Fibroblast of skin of back (primary cell): ENCODE measurements around the gene TGFA.

Experiments
- DNase-seq: peaks from one replicate; pipeline ENCODE4 v3.0.0-alpha.2; 2013

Gene TGFA

GRCh38 chr2:70412294-70413070, 141.1 kb downstream of the TGFA start:
- DNase-seq: no peak

DNA sequence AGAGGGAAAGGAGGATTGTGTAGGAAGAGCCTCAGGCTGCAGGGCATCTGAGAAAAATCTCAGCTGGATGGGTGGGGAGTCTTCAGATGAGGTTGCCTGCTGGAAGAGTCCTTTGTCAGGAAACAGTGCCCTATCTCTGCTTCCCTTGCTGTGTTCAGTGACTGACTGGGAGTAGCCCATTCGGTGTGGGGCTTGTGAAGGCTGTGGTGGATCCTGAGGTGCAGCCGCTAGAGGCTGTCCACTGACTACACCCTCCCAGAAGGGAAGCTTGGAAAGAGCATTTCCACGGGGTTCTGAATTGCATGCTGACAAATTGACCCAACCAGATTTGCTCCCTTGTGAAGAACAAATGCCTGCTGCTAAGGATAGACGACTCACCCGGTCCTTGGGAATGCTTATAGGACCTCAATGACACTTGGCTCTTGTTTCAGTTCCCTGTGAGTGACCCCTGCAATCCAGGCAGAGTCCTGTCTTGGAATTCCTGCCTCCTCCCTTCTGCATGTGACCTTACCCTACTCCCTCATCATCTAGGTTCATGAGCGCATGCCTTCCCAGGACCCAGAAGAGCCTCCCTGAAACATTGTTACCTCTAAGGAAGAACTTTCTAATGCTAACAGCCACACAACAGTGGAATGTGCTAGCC, 142.0 kb downstream of the TGFA start:
- DNase-seq: no peak

GRCh38 chr2:70403267-70404053, 150.2 kb downstream of the TGFA start:
- DNase-seq: no peak

DNA sequence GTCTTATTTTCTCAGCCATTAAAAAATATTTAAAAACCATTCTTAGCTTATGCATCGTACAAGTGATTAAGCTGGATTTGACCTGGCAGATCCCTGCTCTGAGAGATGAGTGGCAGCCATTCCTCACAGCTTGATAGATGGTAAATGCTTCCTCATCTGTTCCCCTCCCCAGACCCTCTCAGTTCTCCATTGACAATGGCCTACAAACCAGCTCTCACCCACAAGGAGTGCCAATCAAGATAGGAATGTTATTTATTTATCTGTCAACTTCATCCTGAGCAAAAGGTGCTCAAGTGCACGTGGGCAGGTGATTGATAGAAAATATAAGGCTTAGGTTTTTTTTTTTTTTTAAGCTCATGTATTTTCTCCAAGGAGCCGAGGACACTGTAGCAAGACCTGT, 153.1 kb downstream of the TGFA start:
- DNase-seq: no peak

DNA sequence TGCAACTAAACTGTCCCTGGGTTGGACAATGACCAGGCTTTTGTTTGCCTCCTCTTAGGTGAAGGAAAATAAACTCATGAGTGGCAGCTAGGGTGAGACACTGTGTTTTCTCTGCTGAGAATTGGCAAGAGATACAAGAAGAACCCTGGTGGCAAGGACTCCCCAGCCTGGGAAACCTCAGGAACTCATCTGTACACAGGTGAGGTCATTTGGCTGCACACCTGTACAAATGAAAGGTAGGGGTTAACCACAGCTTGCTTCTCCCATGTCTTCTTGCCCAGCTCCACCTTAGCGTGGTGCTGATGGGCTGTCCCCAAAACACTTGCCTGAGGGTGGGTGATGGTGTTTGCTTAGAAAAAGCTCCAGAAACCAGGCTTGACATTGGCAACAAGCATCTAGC, 154.6 kb downstream of the TGFA start:
- DNase-seq: no peak
